HEK293 (cell line): ENCODE measurements around the gene LGALS1.

Experiments
- GLI2 ChIP-seq: fragments of 450-650 bp; formaldehyde crosslinking; IDR thresholded peaks from 2 replicates; pipeline ENCODE4; 2017; ENCODE audit warnings: missing biosample characterization, missing genetic modification characterization, low read depth, borderline replicate concordance
- SALL2 ChIP-seq: fragments of 450-650 bp; formaldehyde crosslinking; IDR thresholded peaks from 2 replicates; pipeline ENCODE4 v1.5.0; 2017; ENCODE audit warnings: missing biosample characterization, mild to moderate bottlenecking, missing genetic modification characterization, borderline replicate concordance
- SP2 ChIP-seq: fragments of 450-650 bp; formaldehyde crosslinking; IDR thresholded peaks from 2 replicates; pipeline ENCODE4 v1.5.1; 2016; ENCODE audit warnings: missing biosample characterization, missing genetic modification characterization
- ZFP3 ChIP-seq: fragments of 450-650 bp; formaldehyde crosslinking; IDR thresholded peaks from 2 replicates; pipeline ENCODE4 v1.5.1; 2016; ENCODE audit warnings: low read depth, missing biosample characterization, missing genetic modification characterization
- ZNF121 ChIP-seq: fragments of 450-650 bp; formaldehyde crosslinking; IDR thresholded peaks from 2 replicates; pipeline ENCODE4 v1.5.1; 2016; ENCODE audit warnings: missing biosample characterization, missing genetic modification characterization
- ZNF155 ChIP-seq: fragments of 450-650 bp; formaldehyde crosslinking; IDR thresholded peaks from 2 replicates; pipeline ENCODE4 v1.5.1; 2016; ENCODE audit warnings: missing biosample characterization, missing genetic modification characterization
- ZNF157 ChIP-seq: fragments of 450-650 bp; formaldehyde crosslinking; IDR thresholded peaks from 2 replicates; pipeline ENCODE4 v1.5.1; 2016; ENCODE audit warnings: missing biosample characterization, missing genetic modification characterization
- ZNF660 ChIP-seq: fragments of 450-650 bp; IDR thresholded peaks from 2 replicates; pipeline ENCODE4 v1.5.1; 2018; ENCODE audit warnings: missing biosample characterization, mild to moderate bottlenecking, missing genetic modification characterization
- ZNF777 ChIP-seq: fragments of 450-650 bp; formaldehyde crosslinking; IDR thresholded peaks from 2 replicates; pipeline ENCODE4 v1.5.1; 2017; ENCODE audit warnings: missing biosample characterization, missing genetic modification characterization, borderline replicate concordance
- ZNF843 ChIP-seq: fragments of 450-650 bp; formaldehyde crosslinking; IDR thresholded peaks from 2 replicates; pipeline ENCODE4 v1.5.1; 2016; ENCODE audit warnings: missing biosample characterization, missing genetic modification characterization
- TF ChIP-seq, protein P1 (sequence below): fragments of 450-650 bp; formaldehyde crosslinking; IDR thresholded peaks from 2 replicates; pipeline ENCODE4 v1.5.1; 2016; ENCODE audit warnings: missing biosample characterization, missing genetic modification characterization
- TF ChIP-seq, protein P2 (sequence below): fragments of 450-650 bp; formaldehyde crosslinking; IDR thresholded peaks from 2 replicates; pipeline ENCODE4 v1.5.1; 2017; ENCODE audit warnings: missing biosample characterization, missing genetic modification characterization
- TF ChIP-seq, protein P3 (sequence below): fragments of 450-650 bp; formaldehyde crosslinking; IDR thresholded peaks from 2 replicates; pipeline ENCODE4 v1.5.1; 2016; ENCODE audit warnings: missing biosample characterization, missing genetic modification characterization
- TF ChIP-seq, protein P4 (sequence below): fragments of 450-650 bp; formaldehyde crosslinking; IDR thresholded peaks from 2 replicates; pipeline ENCODE4 v1.5.1; 2016; ENCODE audit warnings: missing biosample characterization, missing genetic modification characterization

DNA sequence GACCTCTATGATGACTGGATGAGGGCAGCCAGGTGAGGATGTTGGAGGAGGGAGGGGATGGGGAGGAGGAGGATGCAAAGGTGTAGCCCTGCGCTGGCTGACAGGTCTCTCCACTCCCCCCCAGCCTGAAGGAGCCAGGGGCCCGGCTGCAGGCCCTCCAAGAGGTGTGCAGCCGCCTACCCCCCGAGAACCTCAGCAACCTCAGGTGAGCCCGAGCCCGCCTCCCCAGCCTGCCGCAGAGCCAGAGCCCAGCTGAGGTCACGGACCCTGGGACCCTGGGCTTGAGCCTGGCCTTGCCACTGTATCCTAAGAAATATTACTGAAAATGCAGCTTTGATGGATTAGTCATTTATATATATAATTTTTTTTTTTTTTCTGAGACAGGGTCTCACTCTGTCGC lies 28.1 kb upstream of the LGALS1 start:
- no peak for TF ChIP-seq ZNF777
- TF ChIP-seq, protein P1, sequence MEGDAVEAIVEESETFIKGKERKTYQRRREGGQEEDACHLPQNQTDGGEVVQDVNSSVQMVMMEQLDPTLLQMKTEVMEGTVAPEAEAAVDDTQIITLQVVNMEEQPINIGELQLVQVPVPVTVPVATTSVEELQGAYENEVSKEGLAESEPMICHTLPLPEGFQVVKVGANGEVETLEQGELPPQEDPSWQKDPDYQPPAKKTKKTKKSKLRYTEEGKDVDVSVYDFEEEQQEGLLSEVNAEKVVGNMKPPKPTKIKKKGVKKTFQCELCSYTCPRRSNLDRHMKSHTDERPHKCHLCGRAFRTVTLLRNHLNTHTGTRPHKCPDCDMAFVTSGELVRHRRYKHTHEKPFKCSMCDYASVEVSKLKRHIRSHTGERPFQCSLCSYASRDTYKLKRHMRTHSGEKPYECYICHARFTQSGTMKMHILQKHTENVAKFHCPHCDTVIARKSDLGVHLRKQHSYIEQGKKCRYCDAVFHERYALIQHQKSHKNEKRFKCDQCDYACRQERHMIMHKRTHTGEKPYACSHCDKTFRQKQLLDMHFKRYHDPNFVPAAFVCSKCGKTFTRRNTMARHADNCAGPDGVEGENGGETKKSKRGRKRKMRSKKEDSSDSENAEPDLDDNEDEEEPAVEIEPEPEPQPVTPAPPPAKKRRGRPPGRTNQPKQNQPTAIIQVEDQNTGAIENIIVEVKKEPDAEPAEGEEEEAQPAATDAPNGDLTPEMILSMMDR (tag by site-specific recombination), result no peak
- TF ChIP-seq, protein P2, sequence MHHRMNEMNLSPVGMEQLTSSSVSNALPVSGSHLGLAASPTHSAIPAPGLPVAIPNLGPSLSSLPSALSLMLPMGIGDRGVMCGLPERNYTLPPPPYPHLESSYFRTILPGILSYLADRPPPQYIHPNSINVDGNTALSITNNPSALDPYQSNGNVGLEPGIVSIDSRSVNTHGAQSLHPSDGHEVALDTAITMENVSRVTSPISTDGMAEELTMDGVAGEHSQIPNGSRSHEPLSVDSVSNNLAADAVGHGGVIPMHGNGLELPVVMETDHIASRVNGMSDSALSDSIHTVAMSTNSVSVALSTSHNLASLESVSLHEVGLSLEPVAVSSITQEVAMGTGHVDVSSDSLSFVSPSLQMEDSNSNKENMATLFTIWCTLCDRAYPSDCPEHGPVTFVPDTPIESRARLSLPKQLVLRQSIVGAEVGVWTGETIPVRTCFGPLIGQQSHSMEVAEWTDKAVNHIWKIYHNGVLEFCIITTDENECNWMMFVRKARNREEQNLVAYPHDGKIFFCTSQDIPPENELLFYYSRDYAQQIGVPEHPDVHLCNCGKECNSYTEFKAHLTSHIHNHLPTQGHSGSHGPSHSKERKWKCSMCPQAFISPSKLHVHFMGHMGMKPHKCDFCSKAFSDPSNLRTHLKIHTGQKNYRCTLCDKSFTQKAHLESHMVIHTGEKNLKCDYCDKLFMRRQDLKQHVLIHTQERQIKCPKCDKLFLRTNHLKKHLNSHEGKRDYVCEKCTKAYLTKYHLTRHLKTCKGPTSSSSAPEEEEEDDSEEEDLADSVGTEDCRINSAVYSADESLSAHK, result no peak
- no peak for TF ChIP-seq ZNF157 (tag by site-specific recombination)
- no peak for TF ChIP-seq ZNF660 (tag by site-specific recombination)
- TF ChIP-seq, protein P3, sequence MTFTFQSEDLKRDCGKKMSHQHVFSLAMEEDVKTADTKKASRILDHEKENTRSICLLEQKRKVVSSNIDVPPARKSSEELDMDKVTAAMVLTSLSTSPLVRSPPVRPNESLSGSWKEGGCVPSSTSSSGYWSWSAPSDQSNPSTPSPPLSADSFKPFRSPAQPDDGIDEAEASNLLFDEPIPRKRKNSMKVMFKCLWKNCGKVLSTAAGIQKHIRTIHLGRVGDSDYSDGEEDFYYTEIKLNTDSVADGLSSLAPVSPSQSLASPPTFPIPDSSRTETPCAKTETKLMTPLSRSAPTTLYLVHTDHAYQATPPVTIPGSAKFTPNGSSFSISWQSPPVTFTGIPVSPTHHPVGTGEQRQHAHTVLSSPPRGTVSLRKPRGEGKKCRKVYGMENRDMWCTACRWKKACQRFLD, result no peak
- no peak for TF ChIP-seq GLI2
- no peak for TF ChIP-seq ZNF155 (tag by site-specific recombination)
- TF ChIP-seq SP2 (tag by site-specific recombination), result no peak
- no peak for TF ChIP-seq SALL2
- TF ChIP-seq ZFP3, result no peak
- no peak for TF ChIP-seq ZNF843
- TF ChIP-seq, protein P4, sequence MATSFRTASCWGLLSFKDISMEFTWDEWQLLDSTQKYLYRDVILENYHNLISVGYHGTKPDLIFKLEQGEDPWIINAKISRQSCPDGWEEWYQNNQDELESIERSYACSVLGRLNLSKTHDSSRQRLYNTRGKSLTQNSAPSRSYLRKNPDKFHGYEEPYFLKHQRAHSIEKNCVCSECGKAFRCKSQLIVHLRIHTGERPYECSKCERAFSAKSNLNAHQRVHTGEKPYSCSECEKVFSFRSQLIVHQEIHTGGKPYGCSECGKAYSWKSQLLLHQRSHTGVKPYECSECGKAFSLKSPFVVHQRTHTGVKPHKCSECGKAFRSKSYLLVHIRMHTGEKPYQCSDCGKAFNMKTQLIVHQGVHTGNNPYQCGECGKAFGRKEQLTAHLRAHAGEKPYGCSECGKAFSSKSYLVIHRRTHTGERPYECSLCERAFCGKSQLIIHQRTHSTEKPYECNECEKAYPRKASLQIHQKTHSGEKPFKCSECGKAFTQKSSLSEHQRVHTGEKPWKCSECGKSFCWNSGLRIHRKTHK (tag by site-specific recombination), result no peak
- TF ChIP-seq ZNF121 (tag by site-specific recombination), result no peak
